Measurements from ENCODE around the gene RPS3A.
"Not testable (repeated sequence)": the region's sequence is repeated elsewhere in the genome, so short reads cannot be mapped to it uniquely, and the experiment has no call there.

The RPS3A gene

GRCh38 chr4:151099229-151099975 is at the start of gene RPS3A:
Gene RPS3A, plus strand, starts transcription at chr4:151099628. Its CDS starts 25 bp downstream, at chr4:151099653.
- peak; percentile 93 for DNase-seq (ENCODE audit: low read depth)

DNA sequence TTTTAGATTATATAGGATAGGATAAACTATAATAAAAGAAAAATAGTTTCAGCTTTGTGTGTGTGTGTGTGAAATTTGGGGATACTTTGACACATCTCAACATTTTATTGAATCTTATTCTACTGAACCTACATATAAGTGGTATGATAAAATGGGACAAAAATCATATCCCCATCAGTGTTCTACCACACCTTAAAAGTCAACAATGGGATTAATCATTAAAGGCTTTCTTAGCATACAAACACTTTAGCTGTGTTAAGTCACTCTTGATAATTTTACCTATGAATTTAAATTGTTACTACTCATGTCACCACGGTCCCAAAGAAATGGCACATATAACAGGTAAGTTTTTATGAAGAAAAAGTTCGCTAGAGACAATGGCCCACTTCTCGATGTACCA is 46.6 kb upstream of the RPS3A start:
- DNase-seq (ENCODE audit: low read depth) = no peak

DNA sequence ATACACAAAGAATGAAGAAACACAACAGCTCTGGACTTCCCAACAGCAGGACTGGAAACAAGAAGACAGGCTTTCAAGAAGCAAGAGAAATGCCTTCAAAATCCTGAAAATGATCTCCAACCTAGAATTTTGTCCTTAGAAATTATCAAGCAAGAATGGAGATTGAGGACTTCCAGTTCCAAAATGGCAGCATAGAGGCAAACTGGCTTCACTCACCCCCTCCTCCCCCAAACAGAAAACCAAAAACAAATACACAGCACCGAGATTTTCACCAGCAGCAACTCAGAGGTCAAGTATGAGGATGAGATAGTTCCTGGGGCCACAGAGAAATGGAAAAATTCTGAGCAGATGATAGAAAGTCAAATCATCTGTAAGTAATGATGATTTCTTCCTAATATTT is 43.9 kb upstream of the RPS3A start:
- DNase-seq (ENCODE audit: low read depth) = no peak

- DNase-seq (ENCODE audit: low read depth) = not testable (repeated sequence)
Observed at GRCh38 chr4:151063143-151063542, 36.3 kb upstream of the RPS3A start.

DNA sequence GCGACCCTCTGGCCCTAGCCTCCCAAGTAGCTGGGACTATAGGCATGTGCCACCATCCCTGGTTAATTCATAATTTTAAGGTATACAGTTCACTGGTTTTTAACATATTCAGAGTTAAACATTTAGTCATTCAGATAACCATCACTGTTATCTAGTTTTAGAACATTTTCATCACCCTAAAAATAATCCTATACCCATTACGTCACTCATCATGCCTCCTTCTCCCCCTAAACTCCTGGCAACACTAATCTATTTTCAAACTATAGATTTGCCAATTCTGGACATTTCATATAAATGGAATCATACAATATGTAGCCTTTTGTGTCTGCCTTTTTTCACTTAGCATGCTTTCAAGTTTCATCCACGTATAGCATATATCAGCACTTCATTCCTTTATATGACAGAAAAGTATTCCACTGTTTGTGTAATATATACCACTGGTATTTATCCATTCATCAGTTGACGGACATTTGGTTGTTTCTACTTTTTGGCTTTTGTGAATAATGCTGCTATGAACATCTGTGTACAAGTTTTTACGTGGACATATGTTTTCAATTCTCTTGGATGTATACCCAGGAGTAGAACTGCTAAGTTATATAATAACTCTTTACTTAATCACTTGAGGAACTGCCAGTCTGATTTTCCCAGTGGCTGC is 32.0 kb upstream of the RPS3A start:
- no peak for DNase-seq (ENCODE audit: low read depth)

- DNase-seq (ENCODE audit: low read depth) = no peak
Observed at GRCh38 chr4:151074416-151074916, 25.0 kb upstream of the RPS3A start.

GRCh38 chr4:151077978-151078377 is 21.4 kb upstream of the RPS3A start:
- not testable (repeated sequence) for DNase-seq (ENCODE audit: low read depth)

DNA sequence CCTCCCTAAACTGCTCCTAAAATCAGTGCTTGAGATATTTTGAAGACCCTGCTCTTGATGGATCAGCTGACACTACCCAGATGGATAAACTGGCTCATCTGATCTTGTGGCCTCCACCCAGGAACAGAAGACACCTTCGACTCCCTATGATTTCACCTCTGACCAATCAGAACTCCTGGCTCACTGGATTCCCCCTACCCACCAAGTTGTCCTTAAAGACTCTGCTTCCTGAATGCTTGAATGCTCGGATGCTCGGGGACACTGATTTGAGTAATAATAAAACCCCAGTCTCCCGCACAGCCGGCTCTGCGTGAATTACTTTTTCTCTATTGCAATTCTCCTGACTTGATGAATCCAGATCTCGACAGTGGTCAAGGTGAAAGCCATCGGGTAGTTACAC is 12.0 kb upstream of the RPS3A start:
- DNase-seq (ENCODE audit: low read depth) = no peak

GRCh38 chr4:151091047-151091446 is 8.4 kb upstream of the RPS3A start:
- DNase-seq (ENCODE audit: low read depth) = no peak

DNA sequence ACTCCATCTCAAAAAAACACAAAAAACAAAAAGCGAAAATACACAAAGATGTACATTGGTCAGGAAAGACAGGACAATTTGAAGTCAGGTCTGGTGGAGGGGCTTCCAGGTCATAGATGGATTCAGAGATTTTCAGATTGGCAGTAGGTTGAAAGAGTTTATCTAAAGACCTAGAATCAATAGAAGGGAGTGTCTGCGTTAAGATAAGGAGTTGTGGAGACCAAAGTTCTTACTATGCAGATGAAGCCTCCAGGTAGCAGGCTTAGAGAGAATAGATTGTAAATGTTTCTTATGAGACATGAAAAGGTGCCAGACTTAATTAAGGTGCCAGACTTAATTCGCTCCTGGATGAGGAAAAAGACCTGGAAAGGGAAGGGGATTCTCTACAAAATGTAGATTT is 6.9 kb upstream of the RPS3A start:
- DNase-seq (ENCODE audit: low read depth) = no peak

GRCh38 chr4:151093203-151093602 is 6.2 kb upstream of the RPS3A start:
- no peak for DNase-seq (ENCODE audit: low read depth)

GRCh38 chr4:151094290-151094751 is 5.1 kb upstream of the RPS3A start:
- no peak for DNase-seq (ENCODE audit: low read depth)

- DNase-seq (ENCODE audit: low read depth) = no peak
Observed at GRCh38 chr4:151095142-151095541, 4.3 kb upstream of the RPS3A start.

DNA sequence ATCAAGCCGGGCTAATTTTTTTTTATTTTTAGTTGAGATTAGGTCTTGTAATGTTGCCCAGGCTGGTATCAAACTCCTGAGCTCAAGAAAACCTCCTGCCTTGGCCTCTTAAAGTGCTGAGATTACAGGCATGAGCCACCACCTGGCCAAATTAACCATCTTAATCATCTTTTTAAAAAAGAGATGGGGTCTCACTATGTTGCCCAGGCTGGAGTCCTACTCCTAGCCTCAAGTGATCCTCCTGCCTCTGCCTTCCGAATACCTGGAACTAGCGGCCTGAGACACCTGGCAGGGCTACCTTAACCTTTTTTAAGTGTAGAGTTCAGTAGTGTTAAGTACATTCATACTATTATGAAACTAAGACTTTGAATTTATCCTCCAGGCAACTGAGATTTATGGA is 1.7 kb upstream of the RPS3A start:
- no peak for DNase-seq (ENCODE audit: low read depth)

DNA sequence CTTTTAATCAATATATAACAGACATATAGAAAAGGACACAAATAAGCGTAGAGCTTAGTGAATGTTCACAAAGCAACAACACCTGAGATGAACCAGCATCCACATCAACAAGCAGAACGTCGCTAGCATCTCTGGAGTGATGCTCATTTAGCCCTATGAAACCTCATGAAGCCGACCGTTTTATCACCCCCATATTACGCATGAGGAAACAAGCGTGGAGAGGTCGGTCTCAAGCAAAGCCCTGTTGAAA is 524 bp upstream of the RPS3A start:
- no peak for DNase-seq (ENCODE audit: low read depth)

DNA sequence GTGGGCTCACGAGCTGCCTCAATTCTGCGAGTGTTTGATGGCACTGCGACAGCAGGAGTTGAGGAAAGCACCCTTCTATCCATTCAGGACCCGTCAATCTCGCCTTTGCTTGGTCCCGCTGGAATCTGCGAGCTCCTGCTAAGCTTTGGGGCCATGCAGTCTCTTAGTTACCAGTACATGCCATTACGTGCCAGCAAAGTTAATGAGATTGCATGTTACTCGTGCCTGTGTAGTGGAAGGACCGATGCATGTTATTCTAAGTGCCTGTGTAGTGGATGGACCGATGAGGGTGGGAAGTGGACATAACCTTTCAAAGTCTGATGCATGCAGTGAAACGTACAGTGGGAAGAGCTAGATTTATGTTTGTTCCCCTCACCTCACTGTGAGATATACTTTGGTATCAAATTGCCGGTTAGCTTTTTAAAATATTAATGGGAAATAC is 569 bp downstream of the RPS3A start:
- DNase-seq (ENCODE audit: low read depth) = no peak

GRCh38 chr4:151100531-151100930 is 1.1 kb downstream of the RPS3A start:
- DNase-seq (ENCODE audit: low read depth) = no peak

DNA sequence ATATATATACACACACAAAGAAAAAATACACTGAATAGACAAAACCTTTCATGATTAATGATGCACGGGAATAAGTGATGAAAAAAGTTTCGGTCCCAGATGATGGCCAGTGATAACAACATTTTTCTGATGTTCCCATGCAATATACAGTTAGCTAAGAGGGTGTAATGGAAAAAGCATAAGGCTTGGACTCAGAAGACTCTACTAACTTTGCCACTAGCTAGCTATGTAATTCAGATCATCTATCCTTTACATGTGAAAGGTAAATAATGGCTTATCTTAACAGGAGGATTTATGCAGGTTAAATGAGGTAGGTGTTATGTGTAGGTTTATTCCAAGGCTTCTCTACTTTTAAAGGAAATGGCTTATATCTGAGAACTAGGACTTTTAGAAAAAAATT is 4.3 kb downstream of the RPS3A start:
- DNase-seq (ENCODE audit: low read depth) = no peak

DNA sequence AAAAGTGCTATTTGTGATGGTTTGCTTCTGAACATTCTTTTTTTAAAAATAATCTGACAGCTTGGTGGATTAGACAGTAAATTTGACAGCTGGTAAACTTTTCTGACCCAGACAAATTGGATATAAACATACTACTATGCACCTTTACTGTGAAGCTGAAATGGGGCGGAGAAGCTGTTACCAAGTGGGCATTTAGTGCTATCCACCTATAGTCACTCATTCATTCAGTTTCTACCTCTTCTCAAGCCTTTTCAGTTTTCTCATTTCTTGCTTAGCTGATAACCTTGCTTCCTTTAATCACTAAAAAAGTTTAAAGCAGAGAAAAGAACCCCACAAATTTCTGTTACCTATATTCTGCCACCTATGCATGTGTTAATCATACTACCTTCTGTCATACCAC is 5.2 kb downstream of the RPS3A start:
- DNase-seq (ENCODE audit: low read depth) = no peak

- DNase-seq (ENCODE audit: low read depth) = no peak
Observed at GRCh38 chr4:151105454-151106032, 6.1 kb downstream of the RPS3A start.

- no peak for DNase-seq (ENCODE audit: low read depth)
Observed at GRCh38 chr4:151107063-151107462, 7.6 kb downstream of the RPS3A start.

DNA sequence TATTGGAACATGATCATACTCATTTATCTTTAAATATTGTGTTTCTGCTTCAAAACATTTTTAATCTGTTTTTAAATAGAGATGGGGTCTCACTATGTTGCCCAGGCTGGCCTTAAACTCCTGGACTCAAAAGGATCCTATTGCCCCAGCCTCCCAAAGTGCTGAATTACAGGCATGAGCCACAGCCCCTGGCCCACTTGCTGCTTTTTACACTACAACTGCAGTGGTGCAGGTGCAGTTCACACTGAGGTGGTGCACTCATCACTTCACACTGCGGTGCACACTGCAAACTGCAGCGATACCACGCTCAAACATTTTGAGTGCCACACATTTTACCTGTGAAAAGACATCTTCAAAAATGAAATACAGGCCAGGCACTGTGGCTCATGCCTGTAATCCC is 10.8 kb downstream of the RPS3A start:
- DNase-seq (ENCODE audit: low read depth) = no peak

- DNase-seq (ENCODE audit: low read depth) = no peak
Observed at GRCh38 chr4:151114338-151114737, 14.9 kb downstream of the RPS3A start.

Measured in stimulated activated CD8-positive, alpha-beta memory T cell treated with anti-CD3 and anti-CD28 coated beads, Interleukin-7, amount 100 ng/mL, for 24 hours (primary cell).